ENCODE data around the gene PTPN20. TPM values are rescaled to one million over a fixed set of nuclear protein-coding genes. Genes with fewer than 3 reads are reported as not detected.

The PTPN20 gene
- total RNA-seq, 1 experiment from 2014 or later, result 0.96 TPM

DNA sequence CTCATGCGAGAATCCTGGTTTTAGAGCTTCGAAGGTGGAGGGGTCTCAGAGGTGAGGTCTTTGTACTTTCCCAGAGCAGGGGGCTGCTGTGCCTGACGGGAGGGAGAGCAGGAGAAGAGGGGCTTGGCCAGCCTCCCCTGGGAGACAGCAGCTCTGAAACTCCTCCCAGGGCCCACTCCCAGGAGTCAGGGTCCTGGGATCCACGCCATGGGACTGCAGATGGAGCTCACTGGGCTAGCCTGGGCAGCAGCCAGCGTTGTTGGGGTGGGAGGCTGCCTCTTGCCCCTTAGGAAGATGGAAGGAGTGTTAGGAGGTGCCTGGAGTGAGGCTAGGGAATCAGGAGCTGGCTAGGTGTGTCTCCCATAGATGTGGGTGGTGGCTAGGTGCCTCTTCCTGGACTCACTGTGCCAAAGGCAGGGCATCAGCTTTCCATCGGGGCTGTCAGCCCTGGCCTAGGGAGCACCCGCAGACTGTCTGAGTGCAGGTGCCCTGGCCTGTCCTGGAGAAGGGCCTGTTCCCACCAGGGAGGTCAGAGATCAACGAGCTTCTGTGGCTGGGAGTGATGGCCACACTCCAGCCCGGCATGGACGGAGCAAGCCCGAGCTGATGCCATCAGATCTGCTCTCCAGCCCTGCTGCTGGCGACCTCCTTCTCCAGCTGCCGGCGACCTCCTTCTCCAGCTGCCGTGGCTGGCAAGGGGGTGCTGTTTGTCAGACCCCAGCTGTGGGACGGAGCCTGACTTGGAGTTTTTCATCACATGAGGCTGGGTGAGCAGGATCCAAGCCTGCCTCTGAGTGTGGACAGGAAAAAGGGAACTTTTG, 111.3 kb downstream of the PTPN20 start (continued):
- TF ChIP-seq, protein P1, sequence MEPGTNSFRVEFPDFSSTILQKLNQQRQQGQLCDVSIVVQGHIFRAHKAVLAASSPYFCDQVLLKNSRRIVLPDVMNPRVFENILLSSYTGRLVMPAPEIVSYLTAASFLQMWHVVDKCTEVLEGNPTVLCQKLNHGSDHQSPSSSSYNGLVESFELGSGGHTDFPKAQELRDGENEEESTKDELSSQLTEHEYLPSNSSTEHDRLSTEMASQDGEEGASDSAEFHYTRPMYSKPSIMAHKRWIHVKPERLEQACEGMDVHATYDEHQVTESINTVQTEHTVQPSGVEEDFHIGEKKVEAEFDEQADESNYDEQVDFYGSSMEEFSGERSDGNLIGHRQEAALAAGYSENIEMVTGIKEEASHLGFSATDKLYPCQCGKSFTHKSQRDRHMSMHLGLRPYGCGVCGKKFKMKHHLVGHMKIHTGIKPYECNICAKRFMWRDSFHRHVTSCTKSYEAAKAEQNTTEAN (CRISPR knock-in tag; IDR thresholded peaks at IDR 0.05), result no peak
- TF ChIP-seq, protein P2, sequence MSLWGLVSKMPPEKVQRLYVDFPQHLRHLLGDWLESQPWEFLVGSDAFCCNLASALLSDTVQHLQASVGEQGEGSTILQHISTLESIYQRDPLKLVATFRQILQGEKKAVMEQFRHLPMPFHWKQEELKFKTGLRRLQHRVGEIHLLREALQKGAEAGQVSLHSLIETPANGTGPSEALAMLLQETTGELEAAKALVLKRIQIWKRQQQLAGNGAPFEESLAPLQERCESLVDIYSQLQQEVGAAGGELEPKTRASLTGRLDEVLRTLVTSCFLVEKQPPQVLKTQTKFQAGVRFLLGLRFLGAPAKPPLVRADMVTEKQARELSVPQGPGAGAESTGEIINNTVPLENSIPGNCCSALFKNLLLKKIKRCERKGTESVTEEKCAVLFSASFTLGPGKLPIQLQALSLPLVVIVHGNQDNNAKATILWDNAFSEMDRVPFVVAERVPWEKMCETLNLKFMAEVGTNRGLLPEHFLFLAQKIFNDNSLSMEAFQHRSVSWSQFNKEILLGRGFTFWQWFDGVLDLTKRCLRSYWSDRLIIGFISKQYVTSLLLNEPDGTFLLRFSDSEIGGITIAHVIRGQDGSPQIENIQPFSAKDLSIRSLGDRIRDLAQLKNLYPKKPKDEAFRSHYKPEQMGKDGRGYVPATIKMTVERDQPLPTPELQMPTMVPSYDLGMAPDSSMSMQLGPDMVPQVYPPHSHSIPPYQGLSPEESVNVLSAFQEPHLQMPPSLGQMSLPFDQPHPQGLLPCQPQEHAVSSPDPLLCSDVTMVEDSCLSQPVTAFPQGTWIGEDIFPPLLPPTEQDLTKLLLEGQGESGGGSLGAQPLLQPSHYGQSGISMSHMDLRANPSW (CRISPR knock-in tag; conservative IDR thresholded peaks at IDR 0.05; ENCODE audit: low read depth), result no peak
- TF ChIP-seq MYBL2 (CRISPR knock-in tag; IDR thresholded peaks at IDR 0.05) (no peak), GTF2I (CRISPR knock-in tag; conservative IDR thresholded peaks at IDR 0.05) (no peak), ESRRA (CRISPR knock-in tag; IDR thresholded peaks at IDR 0.05; ENCODE audit: borderline replicate concordance) (no peak), CBFB (CRISPR knock-in tag; IDR thresholded peaks at IDR 0.05; ENCODE audit: low read depth) (no peak), TCF7 (CRISPR knock-in tag; IDR thresholded peaks at IDR 0.05; ENCODE audit: low read depth) (no peak)

DNA sequence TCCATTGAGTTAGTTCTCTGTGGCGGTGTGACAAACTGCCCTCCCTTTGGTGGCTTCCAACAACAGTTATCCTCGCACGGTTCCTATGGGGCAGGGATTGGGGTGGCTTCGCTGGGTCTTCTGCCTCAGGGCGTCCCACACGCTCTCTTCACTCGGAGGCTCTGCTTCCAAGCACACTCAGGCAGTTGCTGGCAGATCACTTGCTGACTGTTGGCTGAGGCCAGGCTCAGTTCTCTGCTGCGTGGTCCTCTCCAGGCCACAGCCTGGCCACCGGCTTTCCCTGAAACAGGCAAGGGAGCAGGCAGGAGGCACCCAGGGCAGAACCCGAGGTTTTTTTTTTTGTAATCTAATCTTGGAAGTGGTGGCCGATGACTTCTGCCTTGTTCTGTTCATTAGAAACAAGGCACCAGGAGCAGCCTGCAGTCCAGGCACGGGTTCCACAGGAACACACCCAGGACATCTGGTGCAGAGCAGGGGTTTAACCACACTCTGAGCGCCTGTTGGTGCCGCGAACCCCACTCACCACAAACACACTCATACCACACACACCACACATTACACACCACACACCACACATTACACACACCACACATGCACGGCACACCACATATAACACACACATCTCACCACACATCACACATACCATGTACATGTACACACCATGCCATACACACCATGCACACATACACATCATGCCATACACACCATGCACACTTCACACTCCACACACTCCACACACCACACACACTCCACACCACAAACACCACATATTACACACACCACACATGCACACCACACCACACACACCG, 112.2 kb downstream of the PTPN20 start:
- Mint-ChIP-seq H3K9me3 (0 out of 2 replicates have a peak, but pooled peaks cover 4% of the 10 kb centered on the region), H3K4me1 (no peaks in the 10 kb centered on the region), H3K27me3 (ENCODE audit: low read depth) (no peaks in the 10 kb centered on the region), H3K36me3 (no peaks in the 10 kb centered on the region), H3K4me3 (no peak overlapping the region), H3K27ac (no peak overlapping the region)
- POLR2A ChIA-PET, result no interaction called here
- CTCF ChIA-PET, result interaction anchor here (0.9 to 1.5 kb wide), 4 partner anchors 8 to 265 kb away, joined by 4 to 14 read pairs (median 6); no protein-coding TSS in a partner anchor
- DNase-seq (ENCODE audit: low spot score), result no peak
- no peak for ATAC-seq
- TF ChIP-seq, protein P3, sequence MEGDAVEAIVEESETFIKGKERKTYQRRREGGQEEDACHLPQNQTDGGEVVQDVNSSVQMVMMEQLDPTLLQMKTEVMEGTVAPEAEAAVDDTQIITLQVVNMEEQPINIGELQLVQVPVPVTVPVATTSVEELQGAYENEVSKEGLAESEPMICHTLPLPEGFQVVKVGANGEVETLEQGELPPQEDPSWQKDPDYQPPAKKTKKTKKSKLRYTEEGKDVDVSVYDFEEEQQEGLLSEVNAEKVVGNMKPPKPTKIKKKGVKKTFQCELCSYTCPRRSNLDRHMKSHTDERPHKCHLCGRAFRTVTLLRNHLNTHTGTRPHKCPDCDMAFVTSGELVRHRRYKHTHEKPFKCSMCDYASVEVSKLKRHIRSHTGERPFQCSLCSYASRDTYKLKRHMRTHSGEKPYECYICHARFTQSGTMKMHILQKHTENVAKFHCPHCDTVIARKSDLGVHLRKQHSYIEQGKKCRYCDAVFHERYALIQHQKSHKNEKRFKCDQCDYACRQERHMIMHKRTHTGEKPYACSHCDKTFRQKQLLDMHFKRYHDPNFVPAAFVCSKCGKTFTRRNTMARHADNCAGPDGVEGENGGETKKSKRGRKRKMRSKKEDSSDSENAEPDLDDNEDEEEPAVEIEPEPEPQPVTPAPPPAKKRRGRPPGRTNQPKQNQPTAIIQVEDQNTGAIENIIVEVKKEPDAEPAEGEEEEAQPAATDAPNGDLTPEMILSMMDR (IDR thresholded peaks at IDR 0.05), result no peak
- TF ChIP-seq OVOL2 (CRISPR knock-in tag; IDR thresholded peaks at IDR 0.05; ENCODE audit: borderline replicate concordance) (no peak), FOXK1 (CRISPR knock-in tag; IDR thresholded peaks at IDR 0.05) (no peak), FOXP1 (CRISPR knock-in tag; IDR thresholded peaks at IDR 0.05; ENCODE audit: borderline replicate concordance) (no peak)
- TF ChIP-seq, protein P4, sequence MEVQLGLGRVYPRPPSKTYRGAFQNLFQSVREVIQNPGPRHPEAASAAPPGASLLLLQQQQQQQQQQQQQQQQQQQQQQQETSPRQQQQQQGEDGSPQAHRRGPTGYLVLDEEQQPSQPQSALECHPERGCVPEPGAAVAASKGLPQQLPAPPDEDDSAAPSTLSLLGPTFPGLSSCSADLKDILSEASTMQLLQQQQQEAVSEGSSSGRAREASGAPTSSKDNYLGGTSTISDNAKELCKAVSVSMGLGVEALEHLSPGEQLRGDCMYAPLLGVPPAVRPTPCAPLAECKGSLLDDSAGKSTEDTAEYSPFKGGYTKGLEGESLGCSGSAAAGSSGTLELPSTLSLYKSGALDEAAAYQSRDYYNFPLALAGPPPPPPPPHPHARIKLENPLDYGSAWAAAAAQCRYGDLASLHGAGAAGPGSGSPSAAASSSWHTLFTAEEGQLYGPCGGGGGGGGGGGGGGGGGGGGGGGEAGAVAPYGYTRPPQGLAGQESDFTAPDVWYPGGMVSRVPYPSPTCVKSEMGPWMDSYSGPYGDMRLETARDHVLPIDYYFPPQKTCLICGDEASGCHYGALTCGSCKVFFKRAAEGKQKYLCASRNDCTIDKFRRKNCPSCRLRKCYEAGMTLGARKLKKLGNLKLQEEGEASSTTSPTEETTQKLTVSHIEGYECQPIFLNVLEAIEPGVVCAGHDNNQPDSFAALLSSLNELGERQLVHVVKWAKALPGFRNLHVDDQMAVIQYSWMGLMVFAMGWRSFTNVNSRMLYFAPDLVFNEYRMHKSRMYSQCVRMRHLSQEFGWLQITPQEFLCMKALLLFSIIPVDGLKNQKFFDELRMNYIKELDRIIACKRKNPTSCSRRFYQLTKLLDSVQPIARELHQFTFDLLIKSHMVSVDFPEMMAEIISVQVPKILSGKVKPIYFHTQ (CRISPR knock-in tag; IDR thresholded peaks at IDR 0.05), result no peak
- TF ChIP-seq, protein P5, sequence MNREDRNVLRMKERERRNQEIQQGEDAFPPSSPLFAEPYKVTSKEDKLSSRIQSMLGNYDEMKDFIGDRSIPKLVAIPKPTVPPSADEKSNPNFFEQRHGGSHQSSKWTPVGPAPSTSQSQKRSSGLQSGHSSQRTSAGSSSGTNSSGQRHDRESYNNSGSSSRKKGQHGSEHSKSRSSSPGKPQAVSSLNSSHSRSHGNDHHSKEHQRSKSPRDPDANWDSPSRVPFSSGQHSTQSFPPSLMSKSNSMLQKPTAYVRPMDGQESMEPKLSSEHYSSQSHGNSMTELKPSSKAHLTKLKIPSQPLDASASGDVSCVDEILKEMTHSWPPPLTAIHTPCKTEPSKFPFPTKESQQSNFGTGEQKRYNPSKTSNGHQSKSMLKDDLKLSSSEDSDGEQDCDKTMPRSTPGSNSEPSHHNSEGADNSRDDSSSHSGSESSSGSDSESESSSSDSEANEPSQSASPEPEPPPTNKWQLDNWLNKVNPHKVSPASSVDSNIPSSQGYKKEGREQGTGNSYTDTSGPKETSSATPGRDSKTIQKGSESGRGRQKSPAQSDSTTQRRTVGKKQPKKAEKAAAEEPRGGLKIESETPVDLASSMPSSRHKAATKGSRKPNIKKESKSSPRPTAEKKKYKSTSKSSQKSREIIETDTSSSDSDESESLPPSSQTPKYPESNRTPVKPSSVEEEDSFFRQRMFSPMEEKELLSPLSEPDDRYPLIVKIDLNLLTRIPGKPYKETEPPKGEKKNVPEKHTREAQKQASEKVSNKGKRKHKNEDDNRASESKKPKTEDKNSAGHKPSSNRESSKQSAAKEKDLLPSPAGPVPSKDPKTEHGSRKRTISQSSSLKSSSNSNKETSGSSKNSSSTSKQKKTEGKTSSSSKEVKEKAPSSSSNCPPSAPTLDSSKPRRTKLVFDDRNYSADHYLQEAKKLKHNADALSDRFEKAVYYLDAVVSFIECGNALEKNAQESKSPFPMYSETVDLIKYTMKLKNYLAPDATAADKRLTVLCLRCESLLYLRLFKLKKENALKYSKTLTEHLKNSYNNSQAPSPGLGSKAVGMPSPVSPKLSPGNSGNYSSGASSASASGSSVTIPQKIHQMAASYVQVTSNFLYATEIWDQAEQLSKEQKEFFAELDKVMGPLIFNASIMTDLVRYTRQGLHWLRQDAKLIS (CRISPR knock-in tag; IDR thresholded peaks at IDR 0.05; ENCODE audit: borderline replicate concordance), result no peak
- TF ChIP-seq, protein P6, sequence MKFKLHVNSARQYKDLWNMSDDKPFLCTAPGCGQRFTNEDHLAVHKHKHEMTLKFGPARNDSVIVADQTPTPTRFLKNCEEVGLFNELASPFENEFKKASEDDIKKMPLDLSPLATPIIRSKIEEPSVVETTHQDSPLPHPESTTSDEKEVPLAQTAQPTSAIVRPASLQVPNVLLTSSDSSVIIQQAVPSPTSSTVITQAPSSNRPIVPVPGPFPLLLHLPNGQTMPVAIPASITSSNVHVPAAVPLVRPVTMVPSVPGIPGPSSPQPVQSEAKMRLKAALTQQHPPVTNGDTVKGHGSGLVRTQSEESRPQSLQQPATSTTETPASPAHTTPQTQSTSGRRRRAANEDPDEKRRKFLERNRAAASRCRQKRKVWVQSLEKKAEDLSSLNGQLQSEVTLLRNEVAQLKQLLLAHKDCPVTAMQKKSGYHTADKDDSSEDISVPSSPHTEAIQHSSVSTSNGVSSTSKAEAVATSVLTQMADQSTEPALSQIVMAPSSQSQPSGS (CRISPR knock-in tag; IDR thresholded peaks at IDR 0.05; ENCODE audit: borderline replicate concordance, low read depth), result no peak
- TF ChIP-seq, protein P7, sequence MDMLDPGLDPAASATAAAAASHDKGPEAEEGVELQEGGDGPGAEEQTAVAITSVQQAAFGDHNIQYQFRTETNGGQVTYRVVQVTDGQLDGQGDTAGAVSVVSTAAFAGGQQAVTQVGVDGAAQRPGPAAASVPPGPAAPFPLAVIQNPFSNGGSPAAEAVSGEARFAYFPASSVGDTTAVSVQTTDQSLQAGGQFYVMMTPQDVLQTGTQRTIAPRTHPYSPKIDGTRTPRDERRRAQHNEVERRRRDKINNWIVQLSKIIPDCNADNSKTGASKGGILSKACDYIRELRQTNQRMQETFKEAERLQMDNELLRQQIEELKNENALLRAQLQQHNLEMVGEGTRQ (CRISPR knock-in tag; IDR thresholded peaks at IDR 0.05), result no peak
- TF ChIP-seq, protein P8, sequence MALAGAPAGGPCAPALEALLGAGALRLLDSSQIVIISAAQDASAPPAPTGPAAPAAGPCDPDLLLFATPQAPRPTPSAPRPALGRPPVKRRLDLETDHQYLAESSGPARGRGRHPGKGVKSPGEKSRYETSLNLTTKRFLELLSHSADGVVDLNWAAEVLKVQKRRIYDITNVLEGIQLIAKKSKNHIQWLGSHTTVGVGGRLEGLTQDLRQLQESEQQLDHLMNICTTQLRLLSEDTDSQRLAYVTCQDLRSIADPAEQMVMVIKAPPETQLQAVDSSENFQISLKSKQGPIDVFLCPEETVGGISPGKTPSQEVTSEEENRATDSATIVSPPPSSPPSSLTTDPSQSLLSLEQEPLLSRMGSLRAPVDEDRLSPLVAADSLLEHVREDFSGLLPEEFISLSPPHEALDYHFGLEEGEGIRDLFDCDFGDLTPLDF (CRISPR knock-in tag; IDR thresholded peaks at IDR 0.05), result no peak

All from WTC11 (cell line).